Osteoblast (primary cell): ENCODE results near the gene KCNQ1. TPM values are rescaled to one million over a fixed set of nuclear protein-coding genes. Genes with fewer than 3 reads are reported as not detected.

Source experiments
- DNase-seq: peaks from one replicate; pipeline ENCODE4 v3.0.0; 2011; ENCODE audit warnings: low spot score, mixed read lengths; ENCODE audit not compliant: insufficient read length; ENCODE audit errors: missing footprints
- H2AFZ ChIP-seq: 2 replicates; pipeline ENCODE4 v1.6.0; 2011; ENCODE audit warnings: mild to moderate bottlenecking, low read length
- H3K27ac ChIP-seq: 2 replicates; pipeline ENCODE4 v1.5.1; 2011; ENCODE audit warnings: mild to moderate bottlenecking, low read depth, low read length, moderate library complexity
- H3K27me3 ChIP-seq: 2 replicates; pipeline ENCODE4 v1.6.0; 2012; ENCODE audit warnings: mild to moderate bottlenecking, control low read depth, inconsistent platforms, low read length, moderate library complexity; ENCODE audit not compliant: insufficient read depth
- H3K36me3 ChIP-seq: 2 replicates; pipeline ENCODE4 v1.5.1; 2011; ENCODE audit warnings: mild to moderate bottlenecking, low read length, control low read depth, moderate library complexity; ENCODE audit not compliant: insufficient read depth
- H3K4me1 ChIP-seq: 2 replicates; pipeline ENCODE4 v1.5.1; 2011; ENCODE audit warnings: mild to moderate bottlenecking, low read length, control low read depth, moderate library complexity; ENCODE audit not compliant: insufficient read depth
- H3K4me2 ChIP-seq: 2 replicates; pipeline ENCODE4 v1.6.0; 2011; ENCODE audit warnings: mild to moderate bottlenecking, low read length; ENCODE audit not compliant: insufficient read depth
- H3K4me3 ChIP-seq: fragments of 200-600 bp; sonication (generic); 3 replicates; pipeline ENCODE4 v1.5.1; 2012; ENCODE audit warnings: mild to moderate bottlenecking, low read length, inconsistent platforms; ENCODE audit not compliant: insufficient read depth
- H3K79me2 ChIP-seq: 2 replicates; pipeline ENCODE4 v1.6.0; 2012; ENCODE audit warnings: mild to moderate bottlenecking, low read length, control low read depth, inconsistent platforms; ENCODE audit not compliant: insufficient read depth
- H3K9me3 ChIP-seq: 2 replicates; pipeline ENCODE4 v1.5.1; 2011; ENCODE audit warnings: low read depth, low read length, control low read depth
- H4K20me1 ChIP-seq: 2 replicates; pipeline ENCODE4 v1.6.0; 2012; ENCODE audit warnings: mild to moderate bottlenecking, low read length, control low read depth; ENCODE audit not compliant: insufficient read depth
- total RNA-seq: library from RNA; depleted of rRNA; stranded (reverse); fragments of >200 nt; gene quantifications from 2 replicates; pipeline ENCODE4 v1.2.3, GENCODE V29; 2012
- TF ChIP-seq, protein P1 (sequence below): IDR thresholded peaks from 2 replicates; pipeline ENCODE4 v1.5.1; 2011; ENCODE audit warnings: mild to moderate bottlenecking, low read depth, low read length, moderate library complexity; ENCODE audit errors: extremely low read depth

Gene KCNQ1
- total RNA-seq, 1 donor, result not detected

DNA sequence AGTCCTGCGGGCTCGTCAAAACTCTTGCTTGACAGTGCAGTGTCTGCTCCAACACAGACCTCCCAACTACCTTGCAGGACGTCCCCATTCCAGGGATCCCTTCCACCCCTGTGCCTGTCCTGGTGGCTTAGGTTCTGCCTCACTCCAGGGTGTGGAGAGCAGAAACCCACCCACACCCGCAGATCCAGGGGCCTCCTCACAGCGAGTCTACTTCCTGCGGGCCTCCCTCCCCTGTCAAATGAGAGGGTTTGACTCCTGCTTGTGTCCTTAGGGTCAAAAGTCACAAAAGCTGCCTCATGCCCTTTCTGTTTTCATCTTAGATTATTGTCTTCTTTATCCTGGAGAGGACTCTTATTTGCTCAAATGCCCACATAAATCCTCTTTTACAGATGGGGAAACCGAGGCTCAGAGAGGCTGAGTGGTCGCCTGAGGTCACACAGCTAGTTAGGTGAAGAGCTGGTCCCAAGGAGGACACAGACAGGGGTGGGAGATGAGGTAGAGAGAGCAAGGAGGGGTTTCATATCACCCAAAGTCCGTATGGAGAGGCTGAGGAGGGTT, 336.1 kb downstream of the KCNQ1 start:
- Histone ChIP-seq H3K27me3 (peaks cover 23% of the 10 kb centered on the region), H3K4me2 (no peak overlapping the region), H4K20me1 (no peaks in the 10 kb centered on the region), H3K9me3 (no peaks in the 10 kb centered on the region), H2AFZ (no peak overlapping the region), H3K4me3 (no peak overlapping the region), H3K4me1 (peaks cover 6% of the 10 kb centered on the region), H3K27ac (no peak overlapping the region), H3K36me3 (no peaks in the 10 kb centered on the region), H3K79me2 (no peaks in the 10 kb centered on the region)
- TF ChIP-seq, protein P1, sequence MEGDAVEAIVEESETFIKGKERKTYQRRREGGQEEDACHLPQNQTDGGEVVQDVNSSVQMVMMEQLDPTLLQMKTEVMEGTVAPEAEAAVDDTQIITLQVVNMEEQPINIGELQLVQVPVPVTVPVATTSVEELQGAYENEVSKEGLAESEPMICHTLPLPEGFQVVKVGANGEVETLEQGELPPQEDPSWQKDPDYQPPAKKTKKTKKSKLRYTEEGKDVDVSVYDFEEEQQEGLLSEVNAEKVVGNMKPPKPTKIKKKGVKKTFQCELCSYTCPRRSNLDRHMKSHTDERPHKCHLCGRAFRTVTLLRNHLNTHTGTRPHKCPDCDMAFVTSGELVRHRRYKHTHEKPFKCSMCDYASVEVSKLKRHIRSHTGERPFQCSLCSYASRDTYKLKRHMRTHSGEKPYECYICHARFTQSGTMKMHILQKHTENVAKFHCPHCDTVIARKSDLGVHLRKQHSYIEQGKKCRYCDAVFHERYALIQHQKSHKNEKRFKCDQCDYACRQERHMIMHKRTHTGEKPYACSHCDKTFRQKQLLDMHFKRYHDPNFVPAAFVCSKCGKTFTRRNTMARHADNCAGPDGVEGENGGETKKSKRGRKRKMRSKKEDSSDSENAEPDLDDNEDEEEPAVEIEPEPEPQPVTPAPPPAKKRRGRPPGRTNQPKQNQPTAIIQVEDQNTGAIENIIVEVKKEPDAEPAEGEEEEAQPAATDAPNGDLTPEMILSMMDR, result no peak
- DNase-seq, result peak; percentile 45

DNA sequence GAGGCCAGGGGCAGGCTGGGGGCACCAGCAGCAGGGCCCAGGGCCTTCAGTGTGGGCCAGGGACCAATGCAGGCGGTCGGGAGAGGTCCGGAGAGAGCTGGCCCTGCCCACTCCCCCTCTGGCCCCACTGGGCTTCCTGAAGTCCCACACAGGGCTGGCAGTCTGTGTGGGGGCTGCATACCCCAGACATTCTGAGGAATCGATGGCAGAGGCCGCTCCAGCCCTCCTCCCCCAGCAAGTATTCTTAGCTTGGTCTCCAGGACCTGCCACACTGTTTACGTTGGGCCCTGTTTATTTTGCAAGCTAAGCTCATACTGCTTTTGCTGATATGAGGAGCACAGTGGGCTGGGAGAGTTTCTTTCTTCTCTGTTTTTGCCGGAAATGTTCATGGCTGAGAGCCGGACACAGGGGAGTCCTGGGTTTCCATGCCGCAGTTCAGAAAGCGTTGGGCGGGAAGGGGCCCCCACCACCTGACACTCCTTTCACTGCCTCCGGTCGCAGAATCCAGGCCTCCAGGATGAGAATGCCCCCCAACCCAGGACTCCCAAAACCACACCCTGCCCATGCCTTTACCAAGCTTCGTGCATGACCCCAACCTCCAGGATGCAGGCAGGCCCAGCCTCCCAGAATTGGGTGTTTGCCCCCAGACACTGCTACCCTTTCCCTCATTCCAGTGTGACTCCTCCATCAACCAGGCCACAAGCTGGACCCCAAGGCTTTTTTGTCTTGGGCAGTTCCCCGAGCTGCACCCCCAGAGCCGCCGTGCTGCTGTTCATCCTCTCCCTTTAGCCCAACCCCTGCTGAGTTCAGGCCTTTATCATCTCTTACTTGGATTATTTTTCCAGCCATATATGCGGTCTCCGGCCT, 336.8 kb downstream of the KCNQ1 start:
- Histone ChIP-seq H2AFZ (no peak overlapping the region), H3K4me3 (no peak overlapping the region), H4K20me1 (no peaks in the 10 kb centered on the region), H3K79me2 (no peaks in the 10 kb centered on the region), H3K36me3 (no peaks in the 10 kb centered on the region), H3K9me3 (no peaks in the 10 kb centered on the region), H3K27ac (no peak overlapping the region), H3K4me2 (no peak overlapping the region), H3K27me3 (peaks cover 27% of the 10 kb centered on the region), H3K4me1 (peaks cover 6% of the 10 kb centered on the region)
- TF ChIP-seq, protein P1, result no peak
- peak; percentile 71 for DNase-seq

DNA sequence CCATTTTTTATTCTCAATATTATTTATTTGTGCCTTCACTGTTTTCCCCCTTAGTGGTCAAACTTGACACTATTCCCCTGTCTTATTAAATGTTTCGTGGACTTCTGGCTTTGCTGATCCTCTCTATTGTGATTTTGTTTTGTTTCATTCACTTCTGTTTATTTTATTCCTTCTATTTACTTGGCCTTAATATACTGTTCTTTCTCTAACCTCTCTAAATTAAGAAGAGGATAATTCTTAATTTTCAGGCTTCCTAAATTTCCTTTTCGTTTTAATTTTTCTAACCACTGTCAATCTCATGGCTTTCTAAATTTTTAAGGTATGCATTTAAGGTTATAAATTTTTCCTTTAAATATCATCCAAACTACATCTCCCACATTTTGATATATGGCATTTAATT, 338.0 kb downstream of the KCNQ1 start:
- Histone ChIP-seq H3K9me3 (no peaks in the 10 kb centered on the region), H3K27ac (no peak overlapping the region), H3K4me1 (peaks cover 6% of the 10 kb centered on the region), H3K4me2 (no peak overlapping the region), H3K36me3 (no peaks in the 10 kb centered on the region), H3K4me3 (no peak overlapping the region), H4K20me1 (no peaks in the 10 kb centered on the region), H2AFZ (no peak overlapping the region), H3K27me3 (peaks cover 35% of the 10 kb centered on the region), H3K79me2 (no peaks in the 10 kb centered on the region)
- DNase-seq, result no peak
- TF ChIP-seq, protein P1, result no peak

DNA sequence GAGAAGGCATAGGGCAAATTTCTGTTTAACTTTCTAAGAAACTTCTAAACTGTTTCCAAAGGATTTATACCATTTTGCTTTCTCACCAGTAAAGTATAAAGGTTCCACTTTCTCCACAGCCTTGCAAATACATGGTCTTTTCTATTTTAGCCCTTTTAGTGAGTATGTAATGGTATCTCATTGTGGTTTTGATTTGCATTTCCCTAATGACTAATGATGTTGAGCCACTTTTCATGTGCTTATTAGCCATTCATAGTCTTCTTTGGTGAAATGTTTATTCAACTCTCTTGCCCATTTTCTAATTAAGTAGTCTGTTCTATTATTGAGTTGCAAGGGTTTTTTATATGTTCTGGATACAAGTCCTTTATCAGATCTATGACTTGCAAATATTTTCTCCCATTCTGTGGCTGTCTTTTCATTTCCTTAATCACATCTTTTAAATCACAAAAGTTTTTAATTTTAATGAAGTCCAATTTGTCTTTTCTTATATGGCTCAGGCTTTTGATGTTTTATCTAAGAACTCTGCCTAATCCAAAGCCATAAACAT, 338.8 kb downstream of the KCNQ1 start:
- peaks cover 36% of the 10 kb centered on the region for H3K27me3 ChIP-seq
- TF ChIP-seq, protein P1, result no peak
- no peak overlapping the region for H3K4me3 ChIP-seq
- DNase-seq, result no peak
- H2AFZ ChIP-seq, result no peak overlapping the region
- H3K4me2 ChIP-seq, result no peak overlapping the region
- H3K4me1 ChIP-seq, result peaks cover 6% of the 10 kb centered on the region
- no peaks in the 10 kb centered on the region for H3K79me2 ChIP-seq
- H3K36me3 ChIP-seq, result no peaks in the 10 kb centered on the region
- no peaks in the 10 kb centered on the region for H3K9me3 ChIP-seq
- H4K20me1 ChIP-seq, result no peaks in the 10 kb centered on the region
- H3K27ac ChIP-seq, result no peak overlapping the region
